Endothelial cell of umbilical vein (primary cell): ENCODE data around the gene KLHL17. TPM values are rescaled to one million over a fixed set of nuclear protein-coding genes. Genes with fewer than 3 reads are reported as not detected.

Experiments used
- BruUV-seq: library from RNA; stranded (reverse); fragments of 400-500 nt; replicated peaks from 2 replicates; lab custom pipeline; 2021; lab: Mats Ljungman, UMichigan
- CTCF ChIA-PET: fragments of 300-600, 350-600 bp; sonication (Branson Sonifier 250); formaldehyde crosslinking; loops from one replicate; lab custom pipeline; 2021; ENCODE audit warnings: antibody characterized with exemption, inconsistent platforms; lab: Charles Lee
- POLR2A ChIA-PET: fragments of 300-600, 350-600 bp; sonication (Branson Sonifier 250); formaldehyde crosslinking; loops from one replicate; lab custom pipeline; 2021; ENCODE audit warnings: antibody characterized with exemption, inconsistent platforms; lab: Charles Lee
- DNase-seq: peaks from one replicate; pipeline ENCODE4 v3.0.0-alpha.2; 2011; ENCODE audit warnings: low read depth, low spot score
- FAIRE-seq: peaks from 2 replicates; lab custom pipeline; 2011; peaks lifted over from hg19 to GRCh38; lab: Jason Lieb, UNC
- H2AFZ ChIP-seq: 2 replicates; pipeline ENCODE4 v1.6.0; 2012; ENCODE audit warnings: low read depth, low read length, control low read depth, inconsistent platforms
- H3K27ac ChIP-seq: 2 replicates; pipeline ENCODE4 v1.5.1; 2011; ENCODE audit warnings: low read depth, mild to moderate bottlenecking, control low read depth, low read length, moderate library complexity; ENCODE audit not compliant: insufficient read depth
- H3K27me3 ChIP-seq, 2 experiments: 2 replicates each; pipeline versions ENCODE4 v1.6.0 to v1.6.1; 2011; ENCODE audit warnings: low read length in 2 of 2, mixed read lengths in 1 of 2; ENCODE audit not compliant: control insufficient read depth in 2 of 2, insufficient read depth in 2 of 2
- H3K36me3 ChIP-seq, 2 experiments: 2 replicates in 1 of 2; 3 replicates in 1 of 2; pipeline ENCODE4 v1.5.1; 2011; ENCODE audit warnings: low read length in 2 of 2, mild to moderate bottlenecking in 1 of 2, moderate library complexity in 1 of 2; ENCODE audit not compliant: control insufficient read depth in 2 of 2, insufficient read depth in 2 of 2; ENCODE audit errors: extremely low read depth in 1 of 2
- H3K4me1 ChIP-seq: 3 replicates; pipeline ENCODE4 v1.5.1; 2011; ENCODE audit warnings: mild to moderate bottlenecking, low read length; ENCODE audit not compliant: control insufficient read depth, insufficient read depth; ENCODE audit errors: extremely low read depth
- H3K4me2 ChIP-seq: 2 replicates; pipeline ENCODE4 v1.6.1; 2011; ENCODE audit warnings: low read length, control low read depth, mixed read lengths; ENCODE audit not compliant: insufficient read depth
- H3K4me3 ChIP-seq, 3 experiments: fragments of 200-600 bp in 1 of 3; sonication (generic), shearing (Covaris generic) in 1 of 3; replicated peaks in 1 of 3; 2 replicates each; pipeline ENCODE4 v1.5.1; 2011 to 2016; ENCODE audit warnings: control low read depth in 3 of 3, low read length in 3 of 3, mild to moderate bottlenecking in 2 of 3, inconsistent platforms in 1 of 3, low read depth in 1 of 3, moderate library complexity in 1 of 3; ENCODE audit not compliant: insufficient read depth in 1 of 3
- H3K79me2 ChIP-seq: 2 replicates; pipeline ENCODE4 v1.6.0; 2012; ENCODE audit warnings: low read length, inconsistent platforms; ENCODE audit not compliant: control insufficient read depth, insufficient read depth
- H3K9ac ChIP-seq: replicated peaks from 2 replicates; pipeline ENCODE3; 2011; ENCODE audit warnings: low read length, control low read depth; ENCODE audit not compliant: insufficient read depth; ENCODE audit errors: extremely low read depth
- H3K9me1 ChIP-seq: replicated peaks from 3 replicates; pipeline ENCODE4 v1.6.0; 2011; ENCODE audit warnings: mild to moderate bottlenecking, low read length; ENCODE audit not compliant: control insufficient read depth, insufficient read depth; ENCODE audit errors: extremely low read depth
- H3K9me3 ChIP-seq: replicated peaks from 2 replicates; pipeline ENCODE4 v1.5.1; 2012; ENCODE audit warnings: low read length, inconsistent platforms; ENCODE audit not compliant: control insufficient read depth, insufficient read depth
- H4K20me1 ChIP-seq: replicated peaks from 2 replicates; pipeline ENCODE3; 2011; ENCODE audit warnings: mild to moderate bottlenecking, low read length; ENCODE audit not compliant: control insufficient read depth, insufficient read depth; ENCODE audit errors: extremely low read depth
- CTCF ChIP-seq, 2 donors: IDR thresholded peaks; 1 replicate in 1 of 2; 2 replicates in 1 of 2; pipeline ENCODE4 v1.5.1; 2011; ENCODE audit warnings: low read length in 2 of 2, mild to moderate bottlenecking in 2 of 2, moderate library complexity in 2 of 2, control low read depth in 1 of 2, inconsistent platforms in 1 of 2, low read depth in 1 of 2; ENCODE audit not compliant: insufficient read depth in 1 of 2; ENCODE audit errors: extremely low read depth in 1 of 2
- EZH2 ChIP-seq: IDR thresholded peaks from 2 replicates; pipeline ENCODE4 v1.6.1; 2012; ENCODE audit warnings: borderline replicate concordance, low read depth, mild to moderate bottlenecking, moderate library complexity, low read length, inconsistent platforms; ENCODE audit not compliant: severe bottlenecking
- FOS ChIP-seq: IDR thresholded peaks from 2 replicates; pipeline ENCODE4 v1.6.1; 2011; ENCODE audit warnings: mild to moderate bottlenecking, low read length, moderate library complexity, borderline replicate concordance; ENCODE audit not compliant: insufficient read depth
- GATA2 ChIP-seq: IDR thresholded peaks from 2 replicates; pipeline ENCODE4 v1.7.0; 2011; ENCODE audit warnings: low read depth, mild to moderate bottlenecking, moderate library complexity, mixed read lengths, low read length; ENCODE audit not compliant: insufficient read length, insufficient read depth
- JUN ChIP-seq: IDR thresholded peaks from 2 replicates; pipeline ENCODE4 v1.6.1; 2011; ENCODE audit warnings: borderline replicate concordance, low read depth; ENCODE audit not compliant: insufficient read length, insufficient read depth
- MYC ChIP-seq: IDR thresholded peaks from one replicate; pipeline ENCODE4 v1.6.1; 2011; ENCODE audit warnings: mild to moderate bottlenecking, low read depth, low read length
- POLR2A ChIP-seq: IDR thresholded peaks from 2 replicates; pipeline ENCODE4 v1.6.1; 2012; ENCODE audit warnings: low read depth, mild to moderate bottlenecking, control low read depth, low read length
- POLR2AphosphoS5 ChIP-seq: IDR thresholded peaks from 2 replicates; pipeline ENCODE4 v1.6.1; 2012; ENCODE audit warnings: low read depth, mild to moderate bottlenecking, control low read depth, low read length, moderate library complexity; ENCODE audit not compliant: insufficient read depth
- dilution Hi-C: fragments of 300-500 bp; cut with MboI; formaldehyde crosslinking; loops from one replicate; pipeline ENCODE4 v1.15.0; 2019; ENCODE audit warnings: low sequenced_read_pairs; ENCODE audit not compliant: extremely low pct_ligation_motif_present
- intact Hi-C: fragments of 100-400 bp; cut with micrococcal nuclease; formaldehyde crosslinking; loops from one replicate; pipeline ENCODE4 v1.10.0; 2022
- polyA plus RNA-seq, 4 experiments: library from polyadenylated mRNA; depleted of rRNA in 3 of 4; stranded (reverse) in 3 of 4; unstranded in 1 of 4; fragments of >200 nt; gene quantifications; 2 replicates each; pipeline versions ENCODE4 v1.2.1 to v1.2.3, GENCODE V29; 2011 to 2012; ENCODE audit warnings: missing spikeins in 1 of 4
- total RNA-seq: library from RNA; stranded (reverse); gene quantifications from 2 replicates; pipeline ENCODE4 v1.2.3, GENCODE V29; 2021
- TF ChIP-seq, protein P1 (sequence below): IDR thresholded peaks from 2 replicates; pipeline ENCODE4 v1.6.1; 2011; ENCODE audit not compliant: insufficient read depth, insufficient read length

Gene KLHL17
- total and polyA plus RNA-seq, 2 donors (not counting 3 experiments of a cell fraction or from before 2014, with no cell fraction given): 27.0 to 30.1 TPM

- no peaks in the 10 kb centered on the region for H3K9me3 ChIP-seq
- ChIA-PET POLR2A (no interaction called here), CTCF (interaction anchor here (1.1 to 5.1 kb wide), 9 partner anchors 12 to 309 kb away, joined by 3 to 77 read pairs (median 13); partner anchors contain the start of gene PLEKHN1)
- no peak for FAIRE-seq
- H3K4me1 ChIP-seq: no peaks in the 10 kb centered on the region
- H2AFZ ChIP-seq: no peak within 1 kb of the TSS
- dilution Hi-C loops: no loop called here
- H3K4me2 ChIP-seq: no peak within 1 kb of the TSS
- H3K27ac ChIP-seq: no peak within 1 kb of the TSS
- H3K4me3 ChIP-seq: no peak within 1 kb of the TSS
- TF ChIP-seq GATA2 (no peak), MYC (no peak), FOS (no peak), POLR2AphosphoS5 (no peak), JUN (no peak), POLR2A (no peak), EZH2 (no peak), CTCF (IDR thresholded peaks at IDR 0.05; ENCODE audit: extremely low read depth in 1 of 2, insufficient read depth in 1 of 2, low read depth in 1 of 2, low read length in 2 of 2) (no peak)
- TF ChIP-seq, protein P1, sequence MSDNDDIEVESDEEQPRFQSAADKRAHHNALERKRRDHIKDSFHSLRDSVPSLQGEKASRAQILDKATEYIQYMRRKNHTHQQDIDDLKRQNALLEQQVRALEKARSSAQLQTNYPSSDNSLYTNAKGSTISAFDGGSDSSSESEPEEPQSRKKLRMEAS: no peak
- H3K36me3 ChIP-seq: no peaks in the 10 kb centered on the region
- BruUV-seq: no TSS peak
- intact Hi-C loops: no loop called here
- H3K9me1 ChIP-seq: no peaks in the 10 kb centered on the region
- DNase-seq: no peak
- H3K9ac ChIP-seq: no peak within 1 kb of the TSS
- no peaks in the 10 kb centered on the region for H3K79me2 ChIP-seq
- no peaks in the 10 kb centered on the region for H4K20me1 ChIP-seq
- peaks cover 0 to 2% of the 10 kb centered on the region in 2 experiments for H3K27me3 ChIP-seq
Measured at GRCh38 chr1:981955-982558, 21.7 kb downstream of the KLHL17 start, which contains the start of gene PERM1. Gene PERM1, minus strand, starts transcription at chr1:982093. Its CDS starts 1,064 bp downstream, at chr1:981029.
